SU-DHL-6 (cell line): ENCODE results near the gene COL23A1.

Experiments used
- H2AFZ ChIP-seq: fragments of 200-600 bp; sonication (generic); 2 replicates; pipeline ENCODE4 v1.6.1; 2014; ENCODE audit warnings: low read depth, mild to moderate bottlenecking, moderate library complexity, mixed read lengths, antibody characterized with exemption, low read length; ENCODE audit not compliant: severe bottlenecking
- H3F3A ChIP-seq: fragments of 200-600 bp; shearing (Covaris generic); 2 replicates; pipeline ENCODE4 v1.6.0; 2016; ENCODE audit warnings: antibody characterized with exemption, mild to moderate bottlenecking; ENCODE audit not compliant: insufficient read depth
- H3K27ac ChIP-seq: fragments of 200-600 bp; sonication (generic); 2 replicates; pipeline ENCODE4 v1.5.1; 2016; ENCODE audit warnings: low read depth, mild to moderate bottlenecking, low read length, moderate library complexity, mixed read lengths
- H3K27me3 ChIP-seq: fragments of 200-600 bp; sonication (generic), shearing (Covaris generic); 2 replicates; pipeline ENCODE4 v1.6.0; 2014; ENCODE audit warnings: mild to moderate bottlenecking, low read length
- H3K36me3 ChIP-seq: fragments of 200-600 bp; sonication (generic); 2 replicates; pipeline ENCODE4 v1.6.1; 2014; ENCODE audit warnings: mild to moderate bottlenecking, low read length, mixed read lengths
- H3K4me2 ChIP-seq: fragments of 300-600, 200-600 bp; shearing (Covaris generic), sonication (generic); 2 replicates; pipeline ENCODE4 v1.6.0; 2014; ENCODE audit warnings: low read length, low read depth, mild to moderate bottlenecking; ENCODE audit not compliant: poor library complexity, severe bottlenecking
- H3K4me3 ChIP-seq: fragments of 200-600 bp; sonication (generic); 2 replicates; pipeline ENCODE4 v1.5.1; 2014; ENCODE audit warnings: antibody characterized with exemption, low read length, mild to moderate bottlenecking, mixed read lengths; ENCODE audit not compliant: insufficient read depth, poor library complexity, severe bottlenecking
- H3K79me2 ChIP-seq: fragments of 200-600 bp; sonication (generic); 2 replicates; pipeline ENCODE4 v1.6.1; 2014; ENCODE audit warnings: mild to moderate bottlenecking, low read length, moderate library complexity; ENCODE audit not compliant: insufficient read depth
- H3K9ac ChIP-seq: fragments of 200-600 bp; sonication (generic); 2 replicates; pipeline ENCODE4 v1.7.0; 2014; ENCODE audit warnings: mild to moderate bottlenecking, low read length
- H3K9me2 ChIP-seq: fragments of 200-600 bp; sonication (generic); replicated peaks from 2 replicates; pipeline ENCODE4 v1.6.1; 2014; ENCODE audit warnings: low read length; ENCODE audit not compliant: insufficient read depth
- H3K9me3 ChIP-seq: fragments of 200-600 bp; sonication (generic); 2 replicates; pipeline ENCODE4 v1.6.1; 2014; ENCODE audit warnings: low read length, mixed read lengths; ENCODE audit not compliant: insufficient read depth
- H4K20me1 ChIP-seq: fragments of 200-600 bp; sonication (generic); 2 replicates; pipeline ENCODE4 v1.6.1; 2014; ENCODE audit warnings: low read depth, mild to moderate bottlenecking, antibody characterized with exemption, low read length, moderate library complexity, mixed read lengths
- CTCF ChIP-seq: fragments of 200-600 bp; sonication (generic); IDR thresholded peaks from one replicate; pipeline ENCODE4 v1.5.1; 2017; ENCODE audit warnings: antibody characterized with exemption, mild to moderate bottlenecking, low read length, moderate library complexity; ENCODE audit not compliant: insufficient read depth, poor library complexity, severe bottlenecking
- EZH2phosphoT487 ChIP-seq: fragments of 200-600 bp; sonication (generic), shearing (Covaris generic); conservative IDR thresholded peaks from 2 replicates; pipeline ENCODE4 v1.6.1; 2018; ENCODE audit warnings: mild to moderate bottlenecking, antibody characterized with exemption, low read length, moderate library complexity, mixed read lengths

Gene COL23A1

GRCh38 chr5:178463321-178464155 lies 126.7 kb downstream of the COL23A1 start:
- Histone ChIP-seq H3K27ac (no peak overlapping the region), H3K4me3 (no peak overlapping the region), H3K36me3 (no peaks in the 10 kb centered on the region), H3K27me3 (no peaks in the 10 kb centered on the region), H4K20me1 (no peaks in the 10 kb centered on the region), H3K9me3 (no peaks in the 10 kb centered on the region), H3F3A (no peaks in the 10 kb centered on the region), H3K9ac (no peak overlapping the region), H3K9me2 (no peaks in the 10 kb centered on the region), H3K79me2 (no peaks in the 10 kb centered on the region), H2AFZ (no peak overlapping the region), H3K4me2 (no peak overlapping the region)
- TF ChIP-seq EZH2phosphoT487 (no peak), CTCF (no peak)

GRCh38 chr5:178462816-178463215 lies 127.4 kb downstream of the COL23A1 start:
- Histone ChIP-seq H3K27ac (no peak overlapping the region), H2AFZ (no peak overlapping the region), H3K4me3 (no peak overlapping the region), H3K9me2 (no peaks in the 10 kb centered on the region), H3K79me2 (no peaks in the 10 kb centered on the region), H4K20me1 (no peaks in the 10 kb centered on the region), H3K36me3 (no peaks in the 10 kb centered on the region), H3K9ac (no peak overlapping the region), H3F3A (no peaks in the 10 kb centered on the region), H3K4me2 (no peak overlapping the region), H3K9me3 (no peaks in the 10 kb centered on the region), H3K27me3 (no peaks in the 10 kb centered on the region)
- TF ChIP-seq EZH2phosphoT487 (no peak), CTCF (no peak)

GRCh38 chr5:178462076-178462475 lies 128.1 kb downstream of the COL23A1 start:
- no peaks in the 10 kb centered on the region for H3F3A ChIP-seq
- H3K36me3 ChIP-seq, result no peaks in the 10 kb centered on the region
- H3K9me2 ChIP-seq, result no peaks in the 10 kb centered on the region
- H3K27me3 ChIP-seq, result no peaks in the 10 kb centered on the region
- no peaks in the 10 kb centered on the region for H3K9me3 ChIP-seq
- H2AFZ ChIP-seq, result no peak overlapping the region
- H3K4me3 ChIP-seq, result no peak overlapping the region
- H3K4me2 ChIP-seq, result no peak overlapping the region
- H3K27ac ChIP-seq, result no peak overlapping the region
- no peak overlapping the region for H3K9ac ChIP-seq
- H4K20me1 ChIP-seq, result no peaks in the 10 kb centered on the region
- H3K79me2 ChIP-seq, result no peaks in the 10 kb centered on the region
- TF ChIP-seq CTCF, result no peak
